OCI-LY3 (cell line): ENCODE data around the gene LMX1A.

Source experiments
- H2AFZ ChIP-seq: fragments of 200-600, 300-600 bp; shearing (Covaris generic); 2 replicates; pipeline ENCODE4 v1.6.0; 2014; ENCODE audit warnings: antibody characterized with exemption, low read depth, low read length
- H3K27ac ChIP-seq: fragments of 200-600, 300-600 bp; sonication (generic); 2 replicates; pipeline ENCODE4 v1.5.1; 2014; ENCODE audit warnings: mild to moderate bottlenecking, low read length, moderate library complexity, mixed read lengths
- H3K27me3 ChIP-seq: fragments of 200-600, 300-600 bp; sonication (generic); 2 replicates; pipeline ENCODE4 v1.6.1; 2014; ENCODE audit warnings: low read depth, low read length, mixed read lengths
- H3K36me3 ChIP-seq: fragments of 200-600, 300-600 bp; sonication (generic); replicated peaks from 2 replicates; pipeline ENCODE3; 2014; ENCODE audit warnings: low read depth, low read length, mixed read lengths
- H3K4me1 ChIP-seq: fragments of 300-600, 200-600 bp; sonication (generic); 2 replicates; pipeline ENCODE4 v1.6.1; 2014; ENCODE audit warnings: low read length, mixed read lengths
- H3K4me2 ChIP-seq: fragments of 200-600, 300-600 bp; sonication (generic); 2 replicates; pipeline ENCODE4 v1.6.1; 2014; ENCODE audit warnings: low read length, mixed read lengths
- H3K4me3 ChIP-seq: fragments of 300-600, 200-600 bp; sonication (generic); 2 replicates; pipeline ENCODE4 v1.5.1; 2014; ENCODE audit warnings: antibody characterized with exemption, mild to moderate bottlenecking, low read length, moderate library complexity
- H3K79me2 ChIP-seq: fragments of 300-600, 200-600 bp; shearing (Covaris generic); 2 replicates; pipeline ENCODE4 v1.6.1; 2014; ENCODE audit warnings: mild to moderate bottlenecking, low read length, mixed read lengths
- H3K9ac ChIP-seq: fragments of 300-600, 200-600 bp; shearing (Covaris generic); 2 replicates; pipeline ENCODE4 v1.6.0; 2014; ENCODE audit warnings: mild to moderate bottlenecking, low read length, moderate library complexity
- H3K9me3 ChIP-seq: fragments of 200-600, 300-600 bp; shearing (Covaris generic); 2 replicates; pipeline ENCODE4 v1.6.1; 2014; ENCODE audit warnings: low read length, mixed read lengths; ENCODE audit not compliant: insufficient read depth
- H4K20me1 ChIP-seq: fragments of 200-600, 300-600 bp; sonication (generic); 2 replicates; pipeline ENCODE4 v1.6.1; 2016; ENCODE audit warnings: low read length, mixed read lengths; ENCODE audit not compliant: insufficient read depth
- CTCF ChIP-seq: fragments of 200-600, 300-600 bp; sonication (generic); IDR thresholded peaks from 2 replicates; pipeline ENCODE4 v1.5.1; 2014; ENCODE audit warnings: antibody characterized with exemption, low read length, low read depth
- EZH2phosphoT487 ChIP-seq: fragments of 200-600 bp; shearing (Covaris generic); IDR thresholded peaks from 2 replicates; pipeline ENCODE4 v1.6.1; 2018; ENCODE audit warnings: antibody characterized with exemption, mixed run types, low read depth

LMX1A gene

DNA sequence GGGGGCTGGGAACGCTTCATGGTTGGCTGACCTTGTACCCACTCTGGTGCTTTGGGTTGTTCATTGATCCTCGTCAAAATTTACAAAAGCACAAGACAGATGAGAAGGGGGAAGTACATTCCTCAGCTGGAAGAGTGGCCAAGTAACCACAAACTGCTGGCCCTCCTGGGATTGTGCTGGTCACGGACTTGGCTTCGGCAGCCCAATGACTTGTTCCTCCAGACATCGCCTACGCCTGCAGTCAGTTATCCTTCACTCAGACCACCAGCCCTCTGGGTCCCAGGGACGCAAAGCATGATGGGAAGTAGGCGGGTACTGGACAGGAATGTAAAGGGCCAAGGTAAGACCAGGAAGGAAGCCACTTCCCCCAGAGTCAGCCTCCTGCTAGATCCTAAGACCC lies 53.1 kb downstream of the LMX1A start:
- Histone ChIP-seq H3K27ac (no peak overlapping the region), H3K36me3 (no peaks in the 10 kb centered on the region), H2AFZ (no peak overlapping the region), H3K79me2 (no peaks in the 10 kb centered on the region), H3K9me3 (no peaks in the 10 kb centered on the region), H3K4me2 (no peak overlapping the region), H3K4me1 (no peaks in the 10 kb centered on the region), H3K9ac (no peak overlapping the region), H3K27me3 (peaks cover 69% of the 10 kb centered on the region), H4K20me1 (no peaks in the 10 kb centered on the region), H3K4me3 (no peak overlapping the region)
- TF ChIP-seq CTCF (no peak), EZH2phosphoT487 (no peak)

DNA sequence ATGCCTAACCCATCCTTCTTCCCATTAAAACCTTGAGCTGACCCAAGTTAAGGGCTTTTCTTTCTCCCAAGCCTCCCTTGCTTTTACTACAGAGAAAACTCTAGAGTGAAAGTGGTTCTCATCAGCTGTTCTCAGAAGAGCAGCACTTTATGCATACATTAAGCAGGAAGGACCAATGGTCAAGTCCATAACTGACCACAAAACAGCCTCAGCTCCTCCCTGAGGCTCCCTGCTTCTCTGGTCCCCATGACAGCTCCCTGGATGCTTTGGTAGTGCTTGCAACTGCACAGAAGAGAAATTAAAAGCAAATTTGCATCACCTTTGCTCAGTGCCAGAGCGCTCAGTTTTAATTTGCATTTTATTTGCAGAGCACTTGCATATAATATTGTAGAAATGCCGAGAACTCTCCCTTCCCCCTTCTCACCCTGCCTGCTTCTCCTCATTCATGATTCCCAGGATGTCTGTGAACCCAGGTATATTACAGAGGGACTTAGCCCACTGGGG lies 56.1 kb downstream of the LMX1A start:
- H3K9ac ChIP-seq = no peak overlapping the region
- no peaks in the 10 kb centered on the region for H3K9me3 ChIP-seq
- no peak overlapping the region for H2AFZ ChIP-seq
- H3K27me3 ChIP-seq = peaks cover 64% of the 10 kb centered on the region
- TF ChIP-seq EZH2phosphoT487 (no peak), CTCF (no peak)
- H3K79me2 ChIP-seq = no peaks in the 10 kb centered on the region
- H4K20me1 ChIP-seq = no peaks in the 10 kb centered on the region
- no peak overlapping the region for H3K27ac ChIP-seq
- H3K4me1 ChIP-seq = no peaks in the 10 kb centered on the region
- no peak overlapping the region for H3K4me3 ChIP-seq
- no peak overlapping the region for H3K4me2 ChIP-seq
- H3K36me3 ChIP-seq = no peaks in the 10 kb centered on the region

GRCh38 chr1:165298203-165298820 lies 58.2 kb downstream of the LMX1A start:
- H4K20me1 ChIP-seq = no peaks in the 10 kb centered on the region
- no peak overlapping the region for H2AFZ ChIP-seq
- H3K36me3 ChIP-seq = no peaks in the 10 kb centered on the region
- no peaks in the 10 kb centered on the region for H3K9me3 ChIP-seq
- no peak overlapping the region for H3K4me3 ChIP-seq
- H3K4me1 ChIP-seq = no peaks in the 10 kb centered on the region
- no peak overlapping the region for H3K27ac ChIP-seq
- H3K27me3 ChIP-seq = peaks cover 51% of the 10 kb centered on the region
- no peak overlapping the region for H3K4me2 ChIP-seq
- no peak overlapping the region for H3K9ac ChIP-seq
- no peaks in the 10 kb centered on the region for H3K79me2 ChIP-seq
- TF ChIP-seq CTCF (no peak), EZH2phosphoT487 (no peak)

DNA sequence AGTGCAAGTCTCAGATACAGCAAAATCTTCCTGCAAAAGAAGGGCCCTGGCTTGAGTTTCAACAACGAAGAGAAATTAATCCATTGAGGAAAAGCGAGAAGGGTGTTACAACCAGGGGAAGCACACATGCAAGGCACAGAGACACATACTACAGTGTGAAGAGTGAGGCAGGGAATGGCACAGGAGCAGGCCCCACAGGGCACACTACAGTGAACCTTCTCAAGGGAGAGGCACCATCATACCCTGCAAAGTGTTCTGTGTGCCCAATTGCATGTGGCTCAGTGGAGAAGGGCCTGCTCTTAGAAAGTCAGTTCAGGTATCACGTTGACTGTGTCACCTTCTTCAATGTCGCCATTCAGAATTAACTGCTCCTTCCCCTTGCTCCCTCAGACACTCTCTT lies 60.3 kb downstream of the LMX1A start:
- Histone ChIP-seq H4K20me1 (no peaks in the 10 kb centered on the region), H3K9me3 (no peaks in the 10 kb centered on the region), H2AFZ (no peak overlapping the region), H3K4me2 (no peak overlapping the region), H3K79me2 (no peaks in the 10 kb centered on the region), H3K27ac (no peak overlapping the region), H3K4me3 (no peak overlapping the region), H3K27me3 (peaks cover 34% of the 10 kb centered on the region), H3K4me1 (no peaks in the 10 kb centered on the region), H3K9ac (no peak overlapping the region), H3K36me3 (no peaks in the 10 kb centered on the region)
- TF ChIP-seq EZH2phosphoT487 = no peak
- TF ChIP-seq CTCF = no peak
